ENCODE measurements around the gene PCCA.

DNA sequence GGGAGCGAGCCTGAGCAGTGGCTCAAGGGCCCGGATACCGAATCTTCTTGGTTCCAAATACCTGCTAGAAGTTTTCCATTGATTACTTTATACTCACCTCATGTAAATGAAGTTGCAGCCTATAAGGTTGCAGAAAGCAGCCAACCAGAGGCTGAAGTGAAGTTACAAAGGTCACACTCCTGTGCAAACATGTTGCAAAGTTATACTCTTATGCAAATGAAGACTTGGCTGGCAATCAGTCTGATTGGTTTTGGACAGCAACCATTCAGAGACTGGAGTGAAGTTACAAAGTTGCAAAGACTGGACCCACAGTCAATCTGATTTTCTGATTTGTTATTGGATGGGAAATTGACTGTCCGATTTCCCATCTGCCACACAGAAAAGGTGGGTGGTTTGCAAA, 347.2 kb downstream of the PCCA start:
- TF ChIP-seq POLR2A (IDR thresholded peaks at IDR 0.05) (no peak), EP300 (IDR thresholded peaks at IDR 0.05) (no peak)
- TF ChIP-seq, protein P1, sequence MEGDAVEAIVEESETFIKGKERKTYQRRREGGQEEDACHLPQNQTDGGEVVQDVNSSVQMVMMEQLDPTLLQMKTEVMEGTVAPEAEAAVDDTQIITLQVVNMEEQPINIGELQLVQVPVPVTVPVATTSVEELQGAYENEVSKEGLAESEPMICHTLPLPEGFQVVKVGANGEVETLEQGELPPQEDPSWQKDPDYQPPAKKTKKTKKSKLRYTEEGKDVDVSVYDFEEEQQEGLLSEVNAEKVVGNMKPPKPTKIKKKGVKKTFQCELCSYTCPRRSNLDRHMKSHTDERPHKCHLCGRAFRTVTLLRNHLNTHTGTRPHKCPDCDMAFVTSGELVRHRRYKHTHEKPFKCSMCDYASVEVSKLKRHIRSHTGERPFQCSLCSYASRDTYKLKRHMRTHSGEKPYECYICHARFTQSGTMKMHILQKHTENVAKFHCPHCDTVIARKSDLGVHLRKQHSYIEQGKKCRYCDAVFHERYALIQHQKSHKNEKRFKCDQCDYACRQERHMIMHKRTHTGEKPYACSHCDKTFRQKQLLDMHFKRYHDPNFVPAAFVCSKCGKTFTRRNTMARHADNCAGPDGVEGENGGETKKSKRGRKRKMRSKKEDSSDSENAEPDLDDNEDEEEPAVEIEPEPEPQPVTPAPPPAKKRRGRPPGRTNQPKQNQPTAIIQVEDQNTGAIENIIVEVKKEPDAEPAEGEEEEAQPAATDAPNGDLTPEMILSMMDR (IDR thresholded peaks at IDR 0.05): no peak

Data from tibial nerve (tissue), 4 donors.